ENCODE results near the gene GAGE12C. TPM values are rescaled to one million over a fixed set of nuclear protein-coding genes. Genes with fewer than 3 reads are reported as not detected.
"Not testable (repeated sequence)": the region's sequence is repeated elsewhere in the genome, so short reads cannot be mapped to it uniquely, and the experiment has no call there.

The GAGE12C gene
- not detected for total RNA-seq

GRCh38 chrX:49531877-49532276, at the start of gene GAGE12C:
GAGE12C (plus strand) TSS chrX:49532177; CDS start chrX:49533332, 1,155 bp downstream.
- H3K4me3 ChIP-seq, result not testable (repeated sequence)

DNA sequence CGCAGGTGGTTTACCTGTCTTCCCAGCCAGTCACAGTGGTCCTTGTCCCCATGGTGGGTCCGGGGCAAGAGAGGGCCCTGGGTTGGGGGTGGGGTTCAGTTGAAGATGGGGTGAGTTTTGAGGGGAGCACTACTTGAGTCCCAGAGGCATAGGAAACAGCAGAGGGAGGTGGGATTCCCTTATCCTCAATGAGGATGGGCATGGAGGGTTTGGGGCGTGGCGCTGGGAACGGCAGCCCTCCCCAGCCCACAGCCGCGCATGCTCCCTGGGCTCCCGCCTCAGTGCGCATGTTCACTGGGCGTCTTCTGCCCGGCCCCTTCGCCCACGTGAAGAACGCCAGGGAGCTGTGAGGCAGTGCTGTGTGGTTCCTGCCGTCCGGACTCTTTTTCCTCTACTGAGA, 9.5 kb downstream of the GAGE12C start, which contains the start of gene GAGE12D:
TSS of gene GAGE12D (plus strand) at position 301 of the 400 bp plus-strand sequence. CDS start 1,155 bp downstream, outside the sequence.
- intact Hi-C loops (cut with DNase I), result not testable (repeated sequence)

More at GRCh38 chrX:49531877-49532276, at the start of gene GAGE12C:
- H3K27me3 ChIP-seq; H3K9me3 ChIP-seq; H3K36me3 ChIP-seq; DNase-seq (ENCODE audit: low spot score in 2 of 2); H3K4me1 ChIP-seq; H3K27ac ChIP-seq; intact Hi-C loops (cut with DNase I): not testable (repeated sequence)

DNA sequence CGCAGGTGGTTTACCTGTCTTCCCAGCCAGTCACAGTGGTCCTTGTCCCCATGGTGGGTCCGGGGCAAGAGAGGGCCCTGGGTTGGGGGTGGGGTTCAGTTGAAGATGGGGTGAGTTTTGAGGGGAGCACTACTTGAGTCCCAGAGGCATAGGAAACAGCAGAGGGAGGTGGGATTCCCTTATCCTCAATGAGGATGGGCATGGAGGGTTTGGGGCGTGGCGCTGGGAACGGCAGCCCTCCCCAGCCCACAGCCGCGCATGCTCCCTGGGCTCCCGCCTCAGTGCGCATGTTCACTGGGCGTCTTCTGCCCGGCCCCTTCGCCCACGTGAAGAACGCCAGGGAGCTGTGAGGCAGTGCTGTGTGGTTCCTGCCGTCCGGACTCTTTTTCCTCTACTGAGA, 19.0 kb downstream of the GAGE12C start, which contains the start of gene GAGE12E:
TSS of gene GAGE12E (plus strand) at position 301 of the 400 bp plus-strand sequence. CDS start 1,155 bp downstream, outside the sequence.
- H3K27me3 ChIP-seq; H3K36me3 ChIP-seq; H3K27ac ChIP-seq; intact Hi-C loops (cut with DNase I); DNase-seq (ENCODE audit: low spot score in 2 of 2); H3K4me3 ChIP-seq; H3K4me1 ChIP-seq; H3K9me3 ChIP-seq: not testable (repeated sequence)

More for the DNA sequence above, 9.5 kb downstream of the GAGE12C start, which contains the start of gene GAGE12D:
- not testable (repeated sequence) for H3K27me3 ChIP-seq; H3K27ac ChIP-seq; H3K4me1 ChIP-seq; H3K36me3 ChIP-seq; H3K9me3 ChIP-seq; H3K4me3 ChIP-seq; DNase-seq (ENCODE audit: low spot score in 2 of 2)

DNA sequence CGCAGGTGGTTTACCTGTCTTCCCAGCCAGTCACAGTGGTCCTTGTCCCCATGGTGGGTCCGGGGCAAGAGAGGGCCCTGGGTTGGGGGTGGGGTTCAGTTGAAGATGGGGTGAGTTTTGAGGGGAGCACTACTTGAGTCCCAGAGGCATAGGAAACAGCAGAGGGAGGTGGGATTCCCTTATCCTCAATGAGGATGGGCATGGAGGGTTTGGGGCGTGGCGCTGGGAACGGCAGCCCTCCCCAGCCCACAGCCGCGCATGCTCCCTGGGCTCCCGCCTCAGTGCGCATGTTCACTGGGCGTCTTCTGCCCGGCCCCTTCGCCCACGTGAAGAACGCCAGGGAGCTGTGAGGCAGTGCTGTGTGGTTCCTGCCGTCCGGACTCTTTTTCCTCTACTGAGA, 28.6 kb downstream of the GAGE12C start, which contains the start of gene GAGE12F:
TSS of gene GAGE12F (plus strand) at position 301 of the 400 bp plus-strand sequence. CDS start 1,155 bp downstream, outside the sequence.
- H3K4me3 ChIP-seq; H3K36me3 ChIP-seq; H3K4me1 ChIP-seq; DNase-seq (ENCODE audit: low spot score in 2 of 2); H3K27ac ChIP-seq; intact Hi-C loops (cut with DNase I); H3K27me3 ChIP-seq; H3K9me3 ChIP-seq: not testable (repeated sequence)

DNA sequence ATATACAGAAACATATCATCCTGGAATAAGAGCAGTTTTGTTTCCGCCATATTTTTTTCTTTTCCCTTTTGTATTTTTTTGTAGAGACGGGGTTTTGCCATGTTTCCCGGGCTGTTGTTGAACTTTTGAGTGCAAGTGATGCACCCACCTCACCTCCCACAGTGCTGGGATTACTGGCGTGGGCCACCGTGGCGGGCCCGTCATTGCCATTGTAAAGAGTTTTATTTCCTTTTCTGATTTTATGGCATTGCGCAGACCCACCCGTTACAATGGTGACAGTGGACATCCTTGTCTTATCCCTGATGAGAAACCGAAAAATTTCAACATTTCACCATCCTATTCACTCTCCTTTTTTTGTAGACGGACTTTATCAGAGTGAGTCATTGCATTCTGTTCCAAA, 36.8 kb downstream of the GAGE12C start:
- H3K4me3 ChIP-seq; intact Hi-C loops (cut with DNase I); H3K4me1 ChIP-seq; DNase-seq (ENCODE audit: low spot score in 2 of 2); H3K27me3 ChIP-seq; H3K36me3 ChIP-seq; H3K27ac ChIP-seq; H3K9me3 ChIP-seq: not testable (repeated sequence)

- DNase-seq (ENCODE audit: low spot score in 2 of 2); H3K9me3 ChIP-seq; intact Hi-C loops (cut with DNase I); H3K4me3 ChIP-seq; H3K36me3 ChIP-seq; H3K4me1 ChIP-seq; H3K27ac ChIP-seq; H3K27me3 ChIP-seq: not testable (repeated sequence)
Observed at GRCh38 chrX:49569152-49569551, 37.2 kb downstream of the GAGE12C start.

DNA sequence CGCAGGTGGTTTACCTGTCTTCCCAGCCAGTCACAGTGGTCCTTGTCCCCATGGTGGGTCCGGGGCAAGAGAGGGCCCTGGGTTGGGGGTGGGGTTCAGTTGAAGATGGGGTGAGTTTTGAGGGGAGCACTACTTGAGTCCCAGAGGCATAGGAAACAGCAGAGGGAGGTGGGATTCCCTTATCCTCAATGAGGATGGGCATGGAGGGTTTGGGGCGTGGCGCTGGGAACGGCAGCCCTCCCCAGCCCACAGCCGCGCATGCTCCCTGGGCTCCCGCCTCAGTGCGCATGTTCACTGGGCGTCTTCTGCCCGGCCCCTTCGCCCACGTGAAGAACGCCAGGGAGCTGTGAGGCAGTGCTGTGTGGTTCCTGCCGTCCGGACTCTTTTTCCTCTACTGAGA, 38.1 kb downstream of the GAGE12C start, which contains the start of gene GAGE12G:
TSS of gene GAGE12G (plus strand) at position 301 of the 400 bp plus-strand sequence. CDS start 1,155 bp downstream, outside the sequence.
- H3K27me3 ChIP-seq; H3K4me3 ChIP-seq; H3K4me1 ChIP-seq; H3K9me3 ChIP-seq; H3K36me3 ChIP-seq; intact Hi-C loops (cut with DNase I); DNase-seq (ENCODE audit: low spot score in 2 of 2); H3K27ac ChIP-seq: not testable (repeated sequence)

DNA sequence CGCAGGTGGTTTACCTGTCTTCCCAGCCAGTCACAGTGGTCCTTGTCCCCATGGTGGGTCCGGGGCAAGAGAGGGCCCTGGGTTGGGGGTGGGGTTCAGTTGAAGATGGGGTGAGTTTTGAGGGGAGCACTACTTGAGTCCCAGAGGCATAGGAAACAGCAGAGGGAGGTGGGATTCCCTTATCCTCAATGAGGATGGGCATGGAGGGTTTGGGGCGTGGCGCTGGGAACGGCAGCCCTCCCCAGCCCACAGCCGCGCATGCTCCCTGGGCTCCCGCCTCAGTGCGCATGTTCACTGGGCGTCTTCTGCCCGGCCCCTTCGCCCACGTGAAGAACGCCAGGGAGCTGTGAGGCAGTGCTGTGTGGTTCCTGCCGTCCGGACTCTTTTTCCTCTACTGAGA, 47.7 kb downstream of the GAGE12C start, which contains the start of gene GAGE12H:
TSS of gene GAGE12H (plus strand) at position 301 of the 400 bp plus-strand sequence. CDS start 1,155 bp downstream, outside the sequence.
- H3K27ac ChIP-seq; H3K4me1 ChIP-seq; H3K4me3 ChIP-seq; DNase-seq (ENCODE audit: low spot score in 2 of 2); H3K36me3 ChIP-seq; intact Hi-C loops (cut with DNase I); H3K9me3 ChIP-seq; H3K27me3 ChIP-seq: not testable (repeated sequence)

Other genes starting within 250 kb of the GAGE12C start
- gene GAGE10, start 228.5 kb upstream of the GAGE12C start, total RNA-seq, result not detected
- not detected for gene GAGE12J, start 210.1 kb upstream of the GAGE12C start, total RNA-seq
- gene GAGE13, start 200.6 kb upstream of the GAGE12C start, total RNA-seq, result not detected
- not detected for gene GAGE12D, start 9.6 kb downstream of the GAGE12C start, total RNA-seq
- gene GAGE12E, start 19.1 kb downstream of the GAGE12C start, total RNA-seq, result not detected
- gene GAGE12F, start 28.7 kb downstream of the GAGE12C start, total RNA-seq, result not detected
- gene GAGE12G, start 38.2 kb downstream of the GAGE12C start, total RNA-seq, result not detected
- gene GAGE12H, start 47.8 kb downstream of the GAGE12C start, total RNA-seq, result not detected
- gene GAGE2A, start 57.3 kb downstream of the GAGE12C start, total RNA-seq, result not detected
- gene GAGE1, start 66.8 kb downstream of the GAGE12C start, total RNA-seq, result not detected
- gene PAGE1, start 163.8 kb downstream of the GAGE12C start, total RNA-seq, result not detected

All from ascending aorta (tissue), 2 donors.